Ascending aorta (tissue), 2 donors: ENCODE data around the gene EOMES. TPM values are rescaled to one million over a fixed set of nuclear protein-coding genes. Genes with fewer than 3 reads are reported as not detected.

ENCODE experiments used
- DNase-seq, 2 donors: peaks; one replicate each; pipeline ENCODE4 v3.0.0-alpha.2; 2019; ENCODE audit warnings: low spot score in 2 of 2
- H3K27ac ChIP-seq, 2 donors: fragments of 200-600 bp; sonication (generic); one replicate each; pipeline ENCODE4 v1.5.1; 2016 to 2017; ENCODE audit warnings: mild to moderate bottlenecking in 1 of 2
- H3K27me3 ChIP-seq: fragments of 200-600 bp; sonication (generic); one replicate; pipeline ENCODE4 v1.5.1; 2017
- H3K36me3 ChIP-seq, 2 donors: fragments of 200-600 bp; sonication (generic); one replicate each; pipeline ENCODE4 v1.5.1; 2016
- H3K4me1 ChIP-seq, 2 donors: fragments of 200-600 bp; sonication (generic); one replicate each; pipeline ENCODE4 v1.5.1; 2016 to 2017; ENCODE audit warnings: mild to moderate bottlenecking in 1 of 2
- H3K4me3 ChIP-seq, 2 donors: fragments of 200-600 bp; sonication (generic); one replicate each; pipeline ENCODE4 v1.5.1; 2016 to 2017; ENCODE audit warnings: mild to moderate bottlenecking in 1 of 2
- H3K9me3 ChIP-seq, 2 donors: fragments of 200-600 bp; sonication (generic); one replicate each; pipeline ENCODE4 v1.5.1; 2016
- CTCF ChIP-seq, 3 experiments: fragments of 200-600 bp in 2 of 3; fragments of 450-650 bp in 1 of 3; sonication (generic) in 2 of 3; IDR thresholded peaks; one replicate each; pipeline ENCODE4 v1.5.1; 2016 to 2019; ENCODE audit warnings: antibody characterized with exemption in 3 of 3, mild to moderate bottlenecking in 1 of 3, moderate library complexity in 1 of 3
- intact Hi-C: fragments of 100-400 bp; cut with DNase I; formaldehyde crosslinking; loops from one replicate; pipeline ENCODE4 v1.15.1; 2023
- total RNA-seq: library from RNA; depleted of rRNA; stranded (reverse); fragments of >200 nt; gene quantifications from one replicate; pipeline ENCODE4 v1.1.0, GENCODE V29; 2016

The EOMES gene
- total RNA-seq, 1 donor from 2014 or later = not detected

- Histone ChIP-seq H3K4me3 (peak overlapping the region in 1 of 2 donors; percentile 22), H3K27me3 (peaks cover 36% of the 10 kb centered on the region), H3K9me3 (no peaks in the 10 kb centered on the region), H3K27ac (no peak overlapping the region), H3K36me3 (no peaks in the 10 kb centered on the region), H3K4me1 (peaks cover 0 to 9% of the 10 kb centered on the region in 2 donors)
- DNase-seq = no peak
- TF ChIP-seq CTCF (IDR thresholded peaks at IDR 0.05) = no peak
- intact Hi-C loops = no loop called here
Observed at GRCh38 chr3:27729748-27730611, 7.9 kb upstream of the EOMES start.

- H3K27me3 ChIP-seq = peaks cover 43% of the 10 kb centered on the region
- peak overlapping the region in 1 of 2 donors; percentile 22 for H3K4me3 ChIP-seq
Observed at GRCh38 chr3:27729325-27729724, 7.2 kb upstream of the EOMES start.

GRCh38 chr3:27728195-27729087, 6.3 kb upstream of the EOMES start:
- peaks cover 0 to 9% of the 10 kb centered on the region in 2 donors for H3K4me1 ChIP-seq
- H3K27me3 ChIP-seq = peaks cover 45% of the 10 kb centered on the region
- intact Hi-C loops = no loop called here
- no peaks in the 10 kb centered on the region for H3K9me3 ChIP-seq
- H3K4me3 ChIP-seq = peak overlapping the region in 1 of 2 donors; percentile 15
- no peaks in the 10 kb centered on the region for H3K36me3 ChIP-seq
- DNase-seq = no peak
- no peak overlapping the region for H3K27ac ChIP-seq
- peak in 1 of 3 experiments; percentile 9 for TF ChIP-seq CTCF (IDR thresholded peaks at IDR 0.05)

More at GRCh38 chr3:27729325-27729724, 7.2 kb upstream of the EOMES start:
- Histone ChIP-seq H3K4me1 (peaks cover 0 to 9% of the 10 kb centered on the region in 2 donors), H3K27ac (no peak overlapping the region), H3K9me3 (no peaks in the 10 kb centered on the region), H3K36me3 (no peaks in the 10 kb centered on the region)
- DNase-seq = no peak
- intact Hi-C loops = no loop called here
- no peak for TF ChIP-seq CTCF (IDR thresholded peaks at IDR 0.05)

- Histone ChIP-seq H3K4me1 (peaks cover 11 to 13% of the 10 kb centered on the region in 2 donors), H3K9me3 (no peaks in the 10 kb centered on the region), H3K4me3 (no peak overlapping the region), H3K36me3 (no peaks in the 10 kb centered on the region), H3K27me3 (peaks cover 52% of the 10 kb centered on the region), H3K27ac (no peak overlapping the region)
- intact Hi-C loops = no loop called here
- DNase-seq = no peak
- no peak for TF ChIP-seq CTCF (IDR thresholded peaks at IDR 0.05)
Observed at GRCh38 chr3:27726240-27726639, 4.1 kb upstream of the EOMES start.

GRCh38 chr3:27724459-27725197, 2.5 kb upstream of the EOMES start:
- intact Hi-C loops = no loop called here
- Histone ChIP-seq H3K4me3 (no peak overlapping the region), H3K4me1 (peaks cover 13 to 15% of the 10 kb centered on the region in 2 donors), H3K27ac (no peak overlapping the region), H3K36me3 (no peaks in the 10 kb centered on the region), H3K9me3 (no peaks in the 10 kb centered on the region), H3K27me3 (peaks cover 52% of the 10 kb centered on the region)
- TF ChIP-seq CTCF (IDR thresholded peaks at IDR 0.05) = no peak
- no peak for DNase-seq
